Neural progenitor cell (in vitro differentiated cells): ENCODE data around the gene TCF4.

Experiments
- EZH2 ChIP-seq: fragments of 200-600 bp; sonication (generic); IDR thresholded peaks from 2 replicates; pipeline ENCODE4 v1.6.1; 2017; ENCODE audit warnings: antibody characterized with exemption, mild to moderate bottlenecking, moderate library complexity
- EZH2phosphoT487 ChIP-seq: fragments of 200-600 bp; sonication (generic); IDR thresholded peaks from 2 replicates; pipeline ENCODE4 v1.6.1; 2017; ENCODE audit warnings: antibody characterized with exemption
- TF ChIP-seq, protein P1 (sequence below): fragments of 200-600 bp; sonication (generic); IDR thresholded peaks from 2 replicates; pipeline ENCODE4 v1.5.1; 2017; ENCODE audit warnings: antibody characterized with exemption, mild to moderate bottlenecking

DNA sequence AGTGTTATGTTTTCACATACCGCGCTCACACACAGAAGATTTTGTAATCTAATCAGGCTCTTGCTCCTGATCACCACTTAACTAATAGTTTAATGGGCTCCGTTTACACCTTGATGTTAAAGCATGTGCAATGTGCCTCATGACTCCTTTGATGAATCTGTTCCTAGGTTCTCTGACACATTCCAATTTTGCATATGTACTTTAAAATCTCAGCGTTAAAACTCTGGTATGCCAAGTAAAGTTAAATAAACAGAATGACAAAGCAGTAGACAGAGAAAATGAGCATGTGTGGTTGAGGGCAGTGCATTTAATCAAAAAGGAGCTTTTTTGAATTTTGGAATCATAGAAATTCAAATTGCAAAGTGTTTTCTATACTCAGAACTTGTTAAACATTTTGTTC, 96.4 kb downstream of the TCF4 start:
- TF ChIP-seq, protein P1, sequence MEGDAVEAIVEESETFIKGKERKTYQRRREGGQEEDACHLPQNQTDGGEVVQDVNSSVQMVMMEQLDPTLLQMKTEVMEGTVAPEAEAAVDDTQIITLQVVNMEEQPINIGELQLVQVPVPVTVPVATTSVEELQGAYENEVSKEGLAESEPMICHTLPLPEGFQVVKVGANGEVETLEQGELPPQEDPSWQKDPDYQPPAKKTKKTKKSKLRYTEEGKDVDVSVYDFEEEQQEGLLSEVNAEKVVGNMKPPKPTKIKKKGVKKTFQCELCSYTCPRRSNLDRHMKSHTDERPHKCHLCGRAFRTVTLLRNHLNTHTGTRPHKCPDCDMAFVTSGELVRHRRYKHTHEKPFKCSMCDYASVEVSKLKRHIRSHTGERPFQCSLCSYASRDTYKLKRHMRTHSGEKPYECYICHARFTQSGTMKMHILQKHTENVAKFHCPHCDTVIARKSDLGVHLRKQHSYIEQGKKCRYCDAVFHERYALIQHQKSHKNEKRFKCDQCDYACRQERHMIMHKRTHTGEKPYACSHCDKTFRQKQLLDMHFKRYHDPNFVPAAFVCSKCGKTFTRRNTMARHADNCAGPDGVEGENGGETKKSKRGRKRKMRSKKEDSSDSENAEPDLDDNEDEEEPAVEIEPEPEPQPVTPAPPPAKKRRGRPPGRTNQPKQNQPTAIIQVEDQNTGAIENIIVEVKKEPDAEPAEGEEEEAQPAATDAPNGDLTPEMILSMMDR, result no peak
- TF ChIP-seq EZH2 (no peak), EZH2phosphoT487 (no peak)
